Smooth muscle cell (in vitro differentiated cells): Measurements from ENCODE around the gene SCNN1G. TPM values are rescaled to one million over a fixed set of nuclear protein-coding genes. Genes with fewer than 3 reads are reported as not detected.

Source experiments
- DNase-seq: peaks from one replicate; lab custom pipeline; 2025; ENCODE audit not compliant: unreplicated experiment; lab: John Stamatoyannopoulos, UW
- H2AFZ ChIP-seq: fragments of 200-600 bp; sonication (generic); 2 replicates; pipeline ENCODE4 v1.6.0; 2016; ENCODE audit warnings: antibody characterized with exemption, low read depth, mild to moderate bottlenecking
- H3F3A ChIP-seq: fragments of 200-600 bp; sonication (generic); 2 replicates; pipeline ENCODE4 v1.6.0; 2017; ENCODE audit warnings: antibody characterized with exemption, low read depth
- H3K27ac ChIP-seq: fragments of 200-600 bp; sonication (generic); 2 replicates; pipeline ENCODE4 v1.5.1; 2016; ENCODE audit warnings: low read depth, mild to moderate bottlenecking
- H3K27me3 ChIP-seq: fragments of 200-600 bp; sonication (generic); 2 replicates; pipeline ENCODE4 v1.6.1; 2016; ENCODE audit warnings: low read depth, mild to moderate bottlenecking
- H3K36me3 ChIP-seq: fragments of 200-600 bp; sonication (generic); 2 replicates; pipeline ENCODE4 v1.5.1; 2016; ENCODE audit warnings: low read depth
- H3K4me1 ChIP-seq: fragments of 200-600 bp; sonication (generic); 2 replicates; pipeline ENCODE4 v1.5.1; 2016; ENCODE audit warnings: low read depth
- H3K4me2 ChIP-seq: fragments of 200-600 bp; sonication (generic); 2 replicates; pipeline ENCODE4 v1.6.0; 2016; ENCODE audit warnings: mild to moderate bottlenecking
- H3K4me3 ChIP-seq: fragments of 200-600 bp; sonication (generic); 2 replicates; pipeline ENCODE4 v1.5.1; 2016; ENCODE audit warnings: mild to moderate bottlenecking
- H3K79me2 ChIP-seq: fragments of 200-600 bp; sonication (generic); 2 replicates; pipeline ENCODE4 v1.6.0; 2016; ENCODE audit warnings: low read depth, mild to moderate bottlenecking
- H3K9ac ChIP-seq: fragments of 200-600 bp; sonication (generic); 2 replicates; pipeline ENCODE4 v1.6.0; 2016; ENCODE audit warnings: low read depth
- H3K9me3 ChIP-seq: fragments of 200-600 bp; sonication (generic); replicated peaks from 2 replicates; pipeline ENCODE4 v1.5.1; 2016; ENCODE audit warnings: low read depth
- H4K20me1 ChIP-seq: fragments of 200-600 bp; sonication (generic); 2 replicates; pipeline ENCODE4 v1.6.0; 2016; ENCODE audit warnings: low read depth
- CTCF ChIP-seq: fragments of 200-600 bp; sonication (generic); IDR thresholded peaks from 2 replicates; pipeline ENCODE4 v1.5.1; 2017; ENCODE audit warnings: borderline replicate concordance, mild to moderate bottlenecking, antibody characterized with exemption; ENCODE audit not compliant: insufficient read depth, poor library complexity, severe bottlenecking
- WGBS: methylation state at CpG from one replicate; pipeline ENCODE4 v1.1.7; 2016; ENCODE audit warnings: low lambda C conversion rate; 5-methylcytosine and 5-hydroxymethylcytosine counted together
- polyA plus RNA-seq: library from polyadenylated mRNA; unstranded; fragments of >200 nt; fragmentation: Nextera tagmentation; extraction: Ambion mirVana; gene quantifications from 2 replicates; pipeline ENCODE4 v1.2.1, GENCODE V29; 2016
- total RNA-seq: library from RNA; depleted of rRNA; stranded (reverse); fragments of >200 nt; gene quantifications from 2 replicates; pipeline ENCODE4 v1.2.3, GENCODE V29; 2014

The SCNN1G gene
- total and polyA plus RNA-seq, 2 experiments from 2014 or later, result not detected

GRCh38 chr16:23240994-23241393, 58.4 kb downstream of the SCNN1G start:
- no peak overlapping the region for H3K9ac ChIP-seq
- H2AFZ ChIP-seq, result no peak overlapping the region
- no peaks in the 10 kb centered on the region for H3K79me2 ChIP-seq
- 86% methylated on average over 1 of the region's 1 CpG for WGBS
- no peak overlapping the region for H3K27ac ChIP-seq
- no peak for TF ChIP-seq CTCF
- H3K36me3 ChIP-seq, result no peaks in the 10 kb centered on the region
- no peaks in the 10 kb centered on the region for H3K27me3 ChIP-seq
- no peaks in the 10 kb centered on the region for H4K20me1 ChIP-seq
- no peak for DNase-seq
- no peak overlapping the region for H3K4me2 ChIP-seq
- H3K4me3 ChIP-seq, result no peak overlapping the region
- H3F3A ChIP-seq, result no peaks in the 10 kb centered on the region
- no peaks in the 10 kb centered on the region for H3K4me1 ChIP-seq
- no peaks in the 10 kb centered on the region for H3K9me3 ChIP-seq

GRCh38 chr16:23244122-23244521, 61.6 kb downstream of the SCNN1G start:
- no peak for TF ChIP-seq CTCF
- Histone ChIP-seq H3K79me2 (no peaks in the 10 kb centered on the region), H3K4me1 (no peaks in the 10 kb centered on the region), H3K4me3 (no peak overlapping the region), H3K27ac (no peak overlapping the region), H2AFZ (no peak overlapping the region), H3K9ac (no peak overlapping the region), H3K36me3 (no peaks in the 10 kb centered on the region), H3K9me3 (no peaks in the 10 kb centered on the region), H3K27me3 (no peaks in the 10 kb centered on the region), H4K20me1 (no peaks in the 10 kb centered on the region), H3K4me2 (no peak overlapping the region), H3F3A (no peaks in the 10 kb centered on the region)
- DNase-seq, result no peak

- H3K27ac ChIP-seq, result no peak overlapping the region
- WGBS, result 79% methylated on average over 6 of the region's 6 CpGs
- no peaks in the 10 kb centered on the region for H3F3A ChIP-seq
- no peak overlapping the region for H3K4me3 ChIP-seq
- no peak overlapping the region for H2AFZ ChIP-seq
- no peaks in the 10 kb centered on the region for H3K9me3 ChIP-seq
- no peaks in the 10 kb centered on the region for H3K27me3 ChIP-seq
- no peaks in the 10 kb centered on the region for H3K4me1 ChIP-seq
- no peak for DNase-seq
- no peak overlapping the region for H3K4me2 ChIP-seq
- H3K79me2 ChIP-seq, result no peaks in the 10 kb centered on the region
- H3K9ac ChIP-seq, result no peak overlapping the region
- H3K36me3 ChIP-seq, result no peaks in the 10 kb centered on the region
- TF ChIP-seq CTCF, result no peak
- H4K20me1 ChIP-seq, result no peaks in the 10 kb centered on the region
These were observed 62.7 kb downstream of the SCNN1G start for GRCh38 chr16:23245268-23245667.

GRCh38 chr16:23248261-23249194, 66.0 kb downstream of the SCNN1G start:
- no peak overlapping the region for H2AFZ ChIP-seq
- TF ChIP-seq CTCF, result no peak
- H3K27me3 ChIP-seq, result no peaks in the 10 kb centered on the region
- no peaks in the 10 kb centered on the region for H3K36me3 ChIP-seq
- H3K4me2 ChIP-seq, result no peak overlapping the region
- H3K4me1 ChIP-seq, result no peaks in the 10 kb centered on the region
- no peaks in the 10 kb centered on the region for H3F3A ChIP-seq
- H4K20me1 ChIP-seq, result no peaks in the 10 kb centered on the region
- no peak for DNase-seq
- no peak overlapping the region for H3K9ac ChIP-seq
- H3K79me2 ChIP-seq, result no peaks in the 10 kb centered on the region
- H3K4me3 ChIP-seq, result no peak overlapping the region
- H3K9me3 ChIP-seq, result no peaks in the 10 kb centered on the region
- no peak overlapping the region for H3K27ac ChIP-seq
- 77% methylated on average over 9 of the region's 9 CpGs for WGBS
